ENCODE measurements around the gene ZNF232. TPM values are rescaled to one million over a fixed set of nuclear protein-coding genes. Genes with fewer than 3 reads are reported as not detected.

ZNF232 gene
- total and polyA plus RNA-seq, 2 experiments from 2014 or later: 24.8 to 24.9 TPM

DNA sequence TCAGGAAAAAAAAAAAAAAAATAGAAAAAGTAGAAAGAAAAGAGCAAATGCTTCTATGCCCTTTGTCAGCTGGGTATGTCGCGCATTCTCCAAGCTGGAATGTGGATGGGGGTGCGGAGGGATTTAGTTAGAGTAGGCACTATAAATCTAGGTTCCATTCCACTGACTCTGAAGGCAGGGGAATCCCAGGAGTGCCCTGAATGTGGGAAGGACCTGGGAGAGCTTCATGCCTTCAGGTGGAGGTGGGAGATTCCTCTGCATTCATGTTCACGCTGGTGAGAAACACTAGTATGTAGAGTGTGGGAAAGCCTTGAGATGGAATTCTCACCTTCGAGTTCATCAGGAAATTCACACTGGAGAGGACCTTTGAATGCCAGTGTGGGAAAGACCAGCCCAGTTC, 12.4 kb downstream of the ZNF232 start (continued):
- no peak for TF ChIP-seq EZH2phosphoT487 (IDR thresholded peaks at IDR 0.05; ENCODE audit: unreplicated experiment)
- TF ChIP-seq POLR2AphosphoS5 (IDR thresholded peaks at IDR 0.05; ENCODE audit: low read depth): no peak
- TF ChIP-seq, protein P1, sequence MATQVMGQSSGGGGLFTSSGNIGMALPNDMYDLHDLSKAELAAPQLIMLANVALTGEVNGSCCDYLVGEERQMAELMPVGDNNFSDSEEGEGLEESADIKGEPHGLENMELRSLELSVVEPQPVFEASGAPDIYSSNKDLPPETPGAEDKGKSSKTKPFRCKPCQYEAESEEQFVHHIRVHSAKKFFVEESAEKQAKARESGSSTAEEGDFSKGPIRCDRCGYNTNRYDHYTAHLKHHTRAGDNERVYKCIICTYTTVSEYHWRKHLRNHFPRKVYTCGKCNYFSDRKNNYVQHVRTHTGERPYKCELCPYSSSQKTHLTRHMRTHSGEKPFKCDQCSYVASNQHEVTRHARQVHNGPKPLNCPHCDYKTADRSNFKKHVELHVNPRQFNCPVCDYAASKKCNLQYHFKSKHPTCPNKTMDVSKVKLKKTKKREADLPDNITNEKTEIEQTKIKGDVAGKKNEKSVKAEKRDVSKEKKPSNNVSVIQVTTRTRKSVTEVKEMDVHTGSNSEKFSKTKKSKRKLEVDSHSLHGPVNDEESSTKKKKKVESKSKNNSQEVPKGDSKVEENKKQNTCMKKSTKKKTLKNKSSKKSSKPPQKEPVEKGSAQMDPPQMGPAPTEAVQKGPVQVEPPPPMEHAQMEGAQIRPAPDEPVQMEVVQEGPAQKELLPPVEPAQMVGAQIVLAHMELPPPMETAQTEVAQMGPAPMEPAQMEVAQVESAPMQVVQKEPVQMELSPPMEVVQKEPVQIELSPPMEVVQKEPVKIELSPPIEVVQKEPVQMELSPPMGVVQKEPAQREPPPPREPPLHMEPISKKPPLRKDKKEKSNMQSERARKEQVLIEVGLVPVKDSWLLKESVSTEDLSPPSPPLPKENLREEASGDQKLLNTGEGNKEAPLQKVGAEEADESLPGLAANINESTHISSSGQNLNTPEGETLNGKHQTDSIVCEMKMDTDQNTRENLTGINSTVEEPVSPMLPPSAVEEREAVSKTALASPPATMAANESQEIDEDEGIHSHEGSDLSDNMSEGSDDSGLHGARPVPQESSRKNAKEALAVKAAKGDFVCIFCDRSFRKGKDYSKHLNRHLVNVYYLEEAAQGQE (IDR thresholded peaks at IDR 0.05; ENCODE audit: unreplicated experiment): no peak
- TF ChIP-seq JUNB (IDR thresholded peaks at IDR 0.05; ENCODE audit: unreplicated experiment): no peak
- TF ChIP-seq ZNF114 (CRISPR knock-in tag; IDR thresholded peaks at IDR 0.05): no peak
- no peak for TF ChIP-seq STAT1 (IDR thresholded peaks at IDR 0.05; ENCODE audit: unreplicated experiment)
- no peak for TF ChIP-seq EZH2 (IDR thresholded peaks at IDR 0.05; ENCODE audit: low read depth, unreplicated experiment)
- no peak for TF ChIP-seq ETS1 (IDR thresholded peaks at IDR 0.05)

DNA sequence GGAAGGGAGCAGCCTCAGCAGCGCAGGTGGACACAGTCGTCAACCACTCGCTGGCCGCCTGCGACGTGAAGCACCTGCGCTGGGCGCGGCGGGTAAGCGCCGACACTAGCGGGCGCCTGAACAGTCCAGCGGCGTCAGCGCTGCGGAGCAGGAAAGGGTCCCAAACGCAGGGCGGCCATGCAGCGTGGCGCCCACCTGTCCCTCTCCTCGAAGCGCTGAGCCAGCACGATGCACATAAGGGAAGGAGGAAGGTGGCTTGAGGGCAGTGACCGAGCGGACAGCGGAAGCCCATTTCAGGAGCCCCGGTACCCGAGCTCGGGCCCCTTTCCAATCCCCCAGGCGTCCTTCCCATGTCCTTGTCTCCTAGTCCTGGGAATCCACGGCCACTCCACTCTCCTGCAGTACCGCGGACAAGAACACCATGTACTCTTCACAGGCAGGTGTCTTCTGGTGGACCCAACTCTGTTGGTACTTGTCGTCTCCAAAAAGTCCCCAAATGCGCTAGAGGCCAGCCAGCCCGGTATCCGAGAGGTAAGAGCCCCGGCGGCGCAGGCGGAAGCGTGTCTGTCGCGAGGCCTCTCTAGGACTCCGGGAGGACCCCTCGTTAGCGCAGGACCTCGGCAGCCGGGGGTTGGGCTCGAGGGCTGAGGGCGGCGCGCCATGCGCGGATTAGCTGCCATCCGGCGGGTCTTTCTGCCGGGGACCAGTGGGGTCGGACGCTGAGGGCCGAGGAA, 14.4 kb downstream of the ZNF232 start:
- H3K9me2 ChIP-seq (ENCODE audit: insufficient read depth): no peaks in the 10 kb centered on the region
- no peaks in the 10 kb centered on the region for H3K79me2 ChIP-seq (replicated peaks; ENCODE audit: insufficient read depth)
- H3K36me3 Mint-ChIP-seq (ENCODE audit: low read depth): peaks cover 35% of the 10 kb centered on the region
- H3K36me3 ChIP-seq (ENCODE audit: insufficient read depth): peaks cover 18% of the 10 kb centered on the region
- peak overlapping the region; percentile 88 for H3K4me3 Mint-ChIP-seq
- H3K4me1 Mint-ChIP-seq: 0 out of 3 replicates have a peak, but pooled peaks cover 3% of the 10 kb centered on the region
- peak overlapping the region; percentile 86; the same call in 1 of the 2 replicates for H3K27ac Mint-ChIP-seq
- H2AFZ ChIP-seq: peak overlapping the region; percentile 99
- H3K4me3 ChIP-seq: peak overlapping the region; percentile 84
- TF ChIP-seq POLR2AphosphoS5 (IDR thresholded peaks at IDR 0.05; ENCODE audit: low read depth) (peak; percentile 78), JUNB (IDR thresholded peaks at IDR 0.05; ENCODE audit: unreplicated experiment) (no peak), CREB1 (CRISPR knock-in tag; IDR thresholded peaks at IDR 0.05; ENCODE audit: low read depth) (peak; percentile 58), NANOG (IDR thresholded peaks at IDR 0.05; ENCODE audit: borderline replicate concordance) (no peak), CTCF (conservative IDR thresholded peaks at IDR 0.05; ENCODE audit: low read depth in 2 of 2) (peak in 1 of 2 experiments; percentile 31; a peak in 1 of 4 replicates), ETS1 (IDR thresholded peaks at IDR 0.05) (peak; percentile 44; the same call in 1 of the 2 replicates)
- H3K27me3 Mint-ChIP-seq (ENCODE audit: insufficient read depth, low read depth, poor library complexity): peaks cover 16% of the 10 kb centered on the region
- H3K9me3 Mint-ChIP-seq: peaks cover 68% of the 10 kb centered on the region
- H3K27ac ChIP-seq (ENCODE audit: low read depth): peak overlapping the region; percentile 66; the same call in 1 of the 2 replicates
- DNase-seq (ENCODE audit: low spot score) (peak; percentile 98), ATAC-seq (peak; percentile 95)
- no peaks in the 10 kb centered on the region; the same call in 1 of the 2 replicates for H4K20me1 ChIP-seq (replicated peaks; ENCODE audit: insufficient read depth)
- H3K27me3 ChIP-seq (ENCODE audit: insufficient read depth): peaks cover 17% of the 10 kb centered on the region
- H3K4me2 ChIP-seq: peak overlapping the region; percentile 91
- no peaks in the 10 kb centered on the region for H3K4me1 ChIP-seq (ENCODE audit: insufficient read depth)
- 0 out of 2 replicates have a peak, but pooled peaks cover 2% of the 10 kb centered on the region for H3F3A ChIP-seq (replicated peaks; ENCODE audit: low read depth)

Measured in GM23338 (cell line).